Measurements from ENCODE around the gene MAPKAPK5.

- no peak for TF ChIP-seq EZH2 (IDR thresholded peaks at IDR 0.05; ENCODE audit: borderline replicate concordance)
- no peak for TF ChIP-seq CTCF (IDR thresholded peaks at IDR 0.05; ENCODE audit: poor library complexity)
- no peak for TF ChIP-seq EZH2phosphoT487 (IDR thresholded peaks at IDR 0.05; ENCODE audit: low read depth, severe bottlenecking, unreplicated experiment)
These were observed 63.5 kb downstream of the MAPKAPK5 start for GRCh38 chr12:111905502-111905901.

Measured in hepatocyte (in vitro differentiated cells).